KMS-11 (cell line): Measurements from ENCODE around the gene OXSR1.

Experiments used
- H2AFZ ChIP-seq: fragments of 200-600 bp; sonication (generic); 2 replicates; pipeline ENCODE4 v1.6.1; 2016; ENCODE audit warnings: antibody characterized with exemption, mixed run types, low read depth
- H3K27ac ChIP-seq: fragments of 200-600 bp; sonication (generic); 2 replicates; pipeline ENCODE4 v1.6.1; 2016; ENCODE audit warnings: mild to moderate bottlenecking, mixed run types
- H3K27me3 ChIP-seq: fragments of 200-600 bp; sonication (generic); 2 replicates; pipeline ENCODE4 v1.6.1; 2017; ENCODE audit warnings: mild to moderate bottlenecking, low read depth, mixed run types, moderate library complexity; ENCODE audit not compliant: insufficient read depth
- H3K36me3 ChIP-seq: fragments of 200-600 bp; sonication (generic); 2 replicates; pipeline ENCODE4 v1.6.1; 2017; ENCODE audit warnings: mild to moderate bottlenecking, mixed run types; ENCODE audit not compliant: insufficient read depth
- H3K4me1 ChIP-seq: fragments of 200-600 bp; sonication (generic); 2 replicates; pipeline ENCODE4 v1.6.1; 2016; ENCODE audit warnings: mild to moderate bottlenecking, low read depth, mixed run types; ENCODE audit not compliant: poor library complexity, severe bottlenecking
- H3K4me2 ChIP-seq: fragments of 200-600 bp; sonication (generic); 2 replicates; pipeline ENCODE4 v1.7.0; 2016; ENCODE audit warnings: mild to moderate bottlenecking, mixed run types
- H3K4me3 ChIP-seq: fragments of 200-600 bp; sonication (generic); IDR thresholded peaks from 2 replicates; pipeline ENCODE4 v1.6.1; 2017; ENCODE audit warnings: low read depth, low read length, mixed read lengths; ENCODE audit not compliant: insufficient read depth
- H3K79me2 ChIP-seq: fragments of 200-600 bp; sonication (generic); 2 replicates; pipeline ENCODE4 v1.6.1; 2016; ENCODE audit warnings: low read depth, mixed run types; ENCODE audit not compliant: insufficient read depth
- H3K9ac ChIP-seq: fragments of 200-600 bp; sonication (generic); 2 replicates; pipeline ENCODE4 v1.6.1; 2016; ENCODE audit warnings: mild to moderate bottlenecking, mixed run types
- H4K20me1 ChIP-seq: fragments of 200-600 bp; sonication (generic); 2 replicates; pipeline ENCODE4 v1.6.1; 2016; ENCODE audit warnings: mild to moderate bottlenecking, mixed run types; ENCODE audit not compliant: insufficient read depth
- CTCF ChIP-seq: fragments of 200-600 bp; sonication (generic); conservative IDR thresholded peaks from 2 replicates; pipeline ENCODE4 v1.6.1; 2017; ENCODE audit warnings: low read depth, mild to moderate bottlenecking, antibody characterized with exemption, low read length, moderate library complexity, mixed read lengths

Gene OXSR1

GRCh38 chr3:38268522-38268921, 103.2 kb downstream of the OXSR1 start:
- Histone ChIP-seq H4K20me1 (no peaks in the 10 kb centered on the region), H2AFZ (no peak overlapping the region), H3K4me2 (no peak overlapping the region), H3K27me3 (no peaks in the 10 kb centered on the region), H3K9ac (no peak overlapping the region), H3K27ac (no peak overlapping the region), H3K4me1 (no peaks in the 10 kb centered on the region), H3K79me2 (no peaks in the 10 kb centered on the region), H3K36me3 (no peaks in the 10 kb centered on the region), H3K4me3 (no peak overlapping the region)
- TF ChIP-seq CTCF = no peak

GRCh38 chr3:38270606-38271005, 105.3 kb downstream of the OXSR1 start:
- no peak for TF ChIP-seq CTCF
- no peaks in the 10 kb centered on the region for H3K27me3 ChIP-seq
- no peak overlapping the region for H3K4me3 ChIP-seq
- no peak overlapping the region for H2AFZ ChIP-seq
- H4K20me1 ChIP-seq = no peaks in the 10 kb centered on the region
- no peaks in the 10 kb centered on the region for H3K79me2 ChIP-seq
- H3K9ac ChIP-seq = no peak overlapping the region
- H3K36me3 ChIP-seq = no peaks in the 10 kb centered on the region
- H3K4me1 ChIP-seq = no peaks in the 10 kb centered on the region
- H3K4me2 ChIP-seq = no peak overlapping the region
- H3K27ac ChIP-seq = no peak overlapping the region

- no peaks in the 10 kb centered on the region for H4K20me1 ChIP-seq
- no peak overlapping the region for H3K27ac ChIP-seq
- no peaks in the 10 kb centered on the region for H3K27me3 ChIP-seq
- no peak for TF ChIP-seq CTCF
- no peaks in the 10 kb centered on the region for H3K4me1 ChIP-seq
- H3K4me3 ChIP-seq = no peak overlapping the region
- H3K79me2 ChIP-seq = no peaks in the 10 kb centered on the region
- no peak overlapping the region for H3K4me2 ChIP-seq
- H3K36me3 ChIP-seq = no peaks in the 10 kb centered on the region
- no peak overlapping the region for H3K9ac ChIP-seq
- H2AFZ ChIP-seq = no peak overlapping the region
These were observed 106.2 kb downstream of the OXSR1 start for GRCh38 chr3:38271553-38271952.

GRCh38 chr3:38274864-38275649, 109.7 kb downstream of the OXSR1 start:
- Histone ChIP-seq H3K9ac (no peak overlapping the region), H3K79me2 (no peaks in the 10 kb centered on the region), H3K36me3 (no peaks in the 10 kb centered on the region), H2AFZ (no peak overlapping the region), H3K27me3 (no peaks in the 10 kb centered on the region), H3K27ac (no peak overlapping the region), H3K4me1 (no peaks in the 10 kb centered on the region), H3K4me2 (no peak overlapping the region), H4K20me1 (no peaks in the 10 kb centered on the region), H3K4me3 (no peak overlapping the region)
- TF ChIP-seq CTCF = no peak
